ENCODE measurements around the gene TAOK1.
"Not testable (repeated sequence)": the region's sequence is repeated elsewhere in the genome, so short reads cannot be mapped to it uniquely, and the experiment has no call there.

Gene TAOK1

DNA sequence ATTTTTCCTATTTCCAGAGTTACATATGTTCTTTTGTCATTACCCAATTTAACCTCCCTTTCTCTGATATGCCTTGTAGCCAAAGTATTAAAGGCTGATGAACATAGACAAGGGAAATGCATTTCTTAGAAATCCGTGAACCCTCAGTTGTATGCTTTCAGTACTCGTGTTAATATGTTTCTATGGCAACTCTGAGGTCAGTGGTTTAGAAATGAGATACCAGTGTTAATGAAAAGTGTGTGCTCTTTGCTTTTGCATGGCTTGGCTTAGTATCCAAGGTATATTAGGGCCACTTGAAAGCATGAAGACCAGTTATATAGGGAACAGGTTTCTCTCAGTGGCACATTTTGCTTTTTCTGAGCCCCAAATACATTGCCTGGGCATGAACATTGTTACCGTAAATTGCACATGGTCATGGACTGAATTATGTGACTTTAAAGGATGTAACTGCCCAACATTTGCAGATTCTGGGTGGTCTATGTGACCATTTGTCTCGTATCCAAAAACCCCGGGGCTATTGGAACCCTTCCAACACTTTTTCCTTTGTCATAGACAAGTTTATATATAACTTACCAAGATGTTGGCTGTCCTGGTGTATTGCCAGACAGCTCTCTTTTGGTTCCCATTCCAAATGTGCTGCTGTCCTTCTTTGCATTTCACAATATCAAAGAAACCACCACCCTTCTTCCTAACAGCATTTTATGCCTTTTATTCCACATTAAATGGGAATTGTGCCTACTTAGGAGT is 159.2 kb downstream of the TAOK1 start:
- peak; percentile 5 for DNase-seq

GRCh38 chr17:29555840-29556239 is 165.7 kb downstream of the TAOK1 start:
- DNase-seq = no peak

DNA sequence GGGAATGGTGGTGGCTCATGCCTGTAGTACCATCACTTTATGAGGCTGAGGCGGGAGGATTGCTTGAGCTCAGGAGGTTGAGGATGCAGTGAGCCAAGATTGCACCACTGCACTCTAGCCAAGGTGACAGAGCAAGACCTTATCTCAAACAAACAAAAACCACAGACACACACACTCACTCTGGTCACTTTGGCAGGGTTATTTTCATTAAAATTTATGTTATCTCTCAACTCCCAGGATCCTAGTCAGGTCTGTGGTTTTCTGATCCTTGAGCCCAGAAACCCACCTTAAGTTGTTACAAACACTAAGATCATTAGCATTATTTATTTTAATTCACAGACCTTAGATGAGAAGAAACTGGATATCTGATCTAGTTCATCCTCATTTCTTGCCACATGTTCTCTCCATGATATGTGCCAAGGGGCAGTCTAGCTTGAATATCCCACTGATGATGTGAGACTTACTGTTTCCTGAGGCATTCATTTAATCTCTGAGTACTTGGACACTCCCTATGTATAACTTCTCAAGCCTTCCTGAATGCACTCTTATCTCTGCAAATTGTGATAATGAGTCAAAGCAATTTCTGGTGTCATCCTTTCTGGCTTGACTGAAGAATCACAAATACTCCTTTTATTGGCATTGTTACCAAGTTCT is 167.0 kb downstream of the TAOK1 start:
- no peak for DNase-seq

DNA sequence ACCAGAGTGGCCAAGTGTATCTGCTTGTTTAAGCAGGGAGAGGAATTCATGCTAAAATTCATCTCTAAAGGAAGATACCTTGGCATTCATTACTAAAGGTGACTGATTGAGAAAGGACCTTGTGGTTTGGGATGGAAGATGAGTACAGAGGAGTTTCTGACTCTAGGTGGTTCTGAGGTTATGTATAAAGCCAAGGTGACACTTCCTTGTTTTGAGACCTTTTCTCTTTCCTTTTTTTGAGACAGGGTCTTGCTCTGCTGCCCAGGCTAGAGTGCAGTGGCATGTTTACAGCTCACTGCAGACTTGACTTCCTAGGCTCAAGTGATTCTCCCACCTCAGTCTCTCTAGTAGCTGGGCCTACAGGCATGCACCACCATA is 167.6 kb downstream of the TAOK1 start:
- no peak for DNase-seq

DNA sequence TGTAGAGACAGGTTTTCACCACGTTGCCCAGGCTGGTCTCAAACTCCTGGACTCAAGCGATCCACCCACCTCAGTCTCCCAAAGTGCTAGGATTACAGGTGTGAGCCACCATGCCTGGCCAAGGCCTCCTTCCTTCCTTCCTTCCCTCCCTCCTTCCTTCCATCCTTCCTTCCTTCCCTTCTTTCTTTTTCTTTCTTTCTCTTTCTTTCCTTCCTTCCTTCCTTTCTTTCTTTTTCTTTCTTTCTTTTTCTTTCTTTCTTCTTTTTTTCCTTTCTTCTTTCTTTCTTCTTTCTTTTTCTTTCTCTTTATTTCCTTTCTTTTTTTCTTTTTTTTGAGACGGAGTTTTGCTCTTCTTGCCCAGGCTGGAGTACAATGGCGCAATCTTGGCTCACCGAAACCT is 168.0 kb downstream of the TAOK1 start:
- DNase-seq = not testable (repeated sequence)

DNA sequence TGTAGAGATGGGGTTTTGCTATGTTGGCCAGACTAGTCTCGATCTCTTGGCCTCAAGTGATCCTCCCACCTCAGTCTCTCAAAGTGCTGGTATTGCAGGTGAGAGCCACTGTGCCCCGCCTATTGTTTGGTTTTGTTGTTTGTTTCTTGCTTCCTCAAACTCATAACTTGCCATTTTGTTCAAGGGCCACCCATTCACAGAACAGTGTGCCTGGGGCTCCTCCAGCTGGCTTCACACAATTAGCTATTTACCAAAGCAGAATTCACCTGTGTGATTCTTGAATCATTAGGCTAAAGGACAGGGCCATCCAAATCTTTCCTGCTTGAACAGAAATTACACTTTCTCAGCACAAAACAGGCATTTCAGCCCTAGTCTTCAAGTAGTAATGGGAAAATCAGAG is 169.5 kb downstream of the TAOK1 start:
- no peak for DNase-seq

DNA sequence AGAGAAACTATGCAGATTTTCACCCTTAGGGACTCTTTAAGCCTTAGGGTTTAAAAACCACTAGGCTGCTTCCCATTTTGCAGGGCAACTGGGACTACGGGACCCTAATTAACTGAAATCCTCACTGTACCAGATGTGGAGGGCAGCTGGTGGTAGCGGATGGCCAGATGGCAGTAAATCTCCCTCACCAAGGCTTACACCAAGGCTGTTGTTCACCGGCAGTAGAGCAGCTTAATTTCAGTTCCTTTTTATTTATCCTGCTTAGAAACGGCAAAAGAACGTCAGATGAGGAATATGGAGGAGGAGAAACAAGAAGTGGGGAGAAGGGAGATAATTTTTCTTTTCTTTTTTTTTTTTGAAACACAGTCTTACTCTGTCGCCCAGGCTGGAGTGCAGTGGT is 170.2 kb downstream of the TAOK1 start:
- DNase-seq = no peak

DNA sequence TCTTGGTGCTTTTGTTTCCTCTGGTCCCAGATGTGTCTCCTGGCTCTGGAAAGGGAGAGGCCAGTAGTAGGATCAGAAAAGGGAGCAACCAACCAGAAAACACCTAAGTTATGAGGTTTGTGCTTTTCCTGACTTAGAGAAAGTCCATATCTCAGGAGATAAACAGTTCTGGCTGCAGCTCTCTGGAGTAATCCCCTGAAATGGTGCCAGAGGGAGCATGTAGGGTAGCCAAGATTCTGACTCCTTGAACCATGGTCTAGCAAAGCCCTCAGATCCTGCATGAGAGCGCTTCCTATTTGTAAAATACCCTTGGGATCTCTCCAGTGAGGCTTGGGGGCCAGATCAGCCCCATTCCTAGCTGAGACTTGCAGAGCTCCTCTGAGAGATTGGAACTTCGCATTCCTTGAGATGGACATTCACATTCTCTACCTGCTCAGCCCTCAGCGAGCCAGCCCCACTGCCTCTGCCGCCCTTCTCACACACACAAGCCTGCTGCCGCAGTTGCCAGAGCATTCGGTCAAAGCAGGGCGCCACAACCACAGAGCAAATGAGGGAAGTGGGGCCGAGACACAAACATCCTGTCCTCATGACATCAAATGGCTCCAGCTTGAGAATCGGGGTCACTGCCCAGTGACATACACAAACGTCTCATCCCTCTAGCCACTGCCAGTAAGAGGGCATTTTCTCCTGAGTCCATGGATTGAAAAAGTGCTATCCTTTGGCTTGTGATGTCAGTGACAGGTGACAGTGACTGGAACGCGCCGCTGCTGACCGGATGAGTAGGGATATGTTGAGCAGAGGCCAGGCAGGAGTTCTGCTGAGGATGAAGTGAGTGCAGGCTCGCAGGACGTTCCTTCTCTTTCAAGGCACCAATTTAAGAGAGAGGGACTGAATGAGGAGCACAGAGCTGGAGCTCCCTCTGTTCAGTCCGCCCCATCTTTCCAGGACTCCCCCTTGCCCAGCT is 171.7 kb downstream of the TAOK1 start:
- DNase-seq = no peak

- no peak for DNase-seq
These were observed 172.5 kb downstream of the TAOK1 start for GRCh38 chr17:29562615-29563014.

DNA sequence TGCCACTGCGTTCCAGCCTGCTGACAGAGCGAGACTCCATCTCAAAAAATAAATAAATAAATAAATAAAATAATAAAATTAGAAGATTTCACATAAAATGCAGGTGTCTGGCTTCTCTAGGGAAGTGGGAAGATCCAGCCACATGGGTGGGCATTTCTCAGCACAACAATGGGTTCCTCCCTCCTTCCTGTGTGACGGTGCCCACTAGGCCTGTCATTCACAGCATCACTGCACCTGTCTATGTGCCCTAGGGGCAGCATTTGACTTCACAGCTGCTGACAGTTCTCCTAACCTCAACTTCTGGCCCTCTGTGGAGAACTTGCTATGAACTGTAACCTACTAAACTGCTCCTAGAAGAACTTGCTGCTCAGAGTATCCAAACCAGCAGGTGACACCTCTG is 173.7 kb downstream of the TAOK1 start:
- no peak for DNase-seq

- peak; percentile 57 for DNase-seq
These were observed 175.7 kb downstream of the TAOK1 start for GRCh38 chr17:29565643-29566472.

DNA sequence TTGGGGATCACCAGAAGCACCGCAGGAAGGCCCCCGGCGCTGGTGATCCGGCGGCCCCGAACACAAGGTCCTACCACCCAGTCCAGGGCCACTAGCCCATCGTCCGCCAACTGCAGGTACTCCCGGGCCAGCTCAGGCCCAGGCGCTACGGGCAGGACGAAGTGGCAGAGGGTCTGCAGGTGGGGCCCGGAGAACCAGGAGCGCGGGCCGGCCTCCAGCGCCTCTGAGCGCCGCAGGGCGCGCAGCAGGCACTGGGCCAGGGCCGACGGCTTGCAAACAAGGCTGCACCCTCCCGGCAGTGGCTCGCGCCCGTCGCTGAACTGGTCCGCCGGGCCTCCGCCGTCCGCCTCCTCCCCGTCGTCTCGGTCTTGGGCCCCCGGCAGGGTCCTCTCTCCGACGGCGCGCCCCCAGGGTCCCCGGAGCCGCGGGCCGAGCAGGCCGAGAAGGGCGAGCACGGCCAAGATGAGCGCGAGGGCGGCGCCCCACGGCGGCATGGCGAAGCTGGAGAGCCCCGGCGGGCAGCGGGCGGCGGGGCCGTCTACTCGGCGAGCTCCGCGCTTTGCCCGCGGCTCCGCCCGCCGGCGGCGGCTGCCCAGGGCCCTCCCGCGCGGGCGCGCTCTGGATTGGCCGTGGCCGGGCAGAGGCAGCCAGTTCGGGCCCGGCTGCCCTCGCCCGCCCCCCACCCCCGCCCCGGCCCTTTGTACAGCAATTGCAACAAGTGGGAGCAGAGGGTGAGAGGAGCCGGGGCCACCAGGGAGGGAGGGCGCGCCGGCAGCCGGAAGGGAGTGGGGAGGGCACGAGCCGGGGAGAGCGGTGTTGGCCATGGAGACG is 176.5 kb downstream of the TAOK1 start, which contains the start of gene ABHD15:
TSS of gene ABHD15 (minus strand) at position 565 of the 831 bp plus-strand sequence. CDS start at position 494, 71 bp downstream.
- DNase-seq = peak; percentile 43

GRCh38 chr17:29567304-29567553 is 177.1 kb downstream of the TAOK1 start:
- DNase-seq = no peak

GRCh38 chr17:29567554-29568330 is 177.6 kb downstream of the TAOK1 start:
- DNase-seq = peak; percentile 77

GRCh38 chr17:29568331-29569244 is 178.4 kb downstream of the TAOK1 start, which contains the start of gene TP53I13:
TSS of gene TP53I13 (plus strand) at chr17:29568701. CDS start at chr17:29568759, 58 bp downstream.
- DNase-seq = peak; percentile 92

DNA sequence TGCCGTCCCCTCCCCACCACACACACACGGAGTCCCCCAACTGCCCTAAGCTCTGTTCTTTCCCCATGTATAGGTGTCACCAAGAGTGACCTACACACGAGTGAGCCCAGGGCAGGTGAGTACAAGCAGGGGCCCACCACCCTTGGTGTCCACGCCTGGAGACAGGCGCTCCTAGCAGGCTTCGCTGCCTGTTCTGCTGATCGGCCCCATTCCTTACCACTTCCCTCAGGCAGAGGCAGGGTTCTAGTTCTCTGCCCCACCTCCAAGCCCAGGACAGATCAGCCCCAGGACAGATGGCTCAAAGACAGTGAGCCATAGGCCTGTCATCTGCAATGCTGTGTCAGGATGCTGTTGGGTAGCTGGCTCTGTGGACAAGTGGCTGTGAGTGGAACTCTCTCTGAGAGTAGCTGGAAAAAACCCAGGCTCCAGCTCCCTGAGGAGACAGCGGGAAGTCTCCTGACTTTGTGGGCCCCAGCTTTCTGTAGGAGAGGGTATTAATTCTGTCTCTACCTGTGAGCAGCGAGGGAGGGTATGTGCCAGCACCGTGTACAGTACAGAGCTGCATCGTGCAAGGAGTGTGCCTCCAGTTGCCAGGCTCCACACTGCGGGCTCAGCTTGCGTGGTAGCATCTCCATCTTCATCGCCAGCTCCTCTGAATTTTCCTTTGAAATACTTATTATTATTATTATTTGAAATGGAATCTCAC is 179.2 kb downstream of the TAOK1 start:
- no peak for DNase-seq

DNA sequence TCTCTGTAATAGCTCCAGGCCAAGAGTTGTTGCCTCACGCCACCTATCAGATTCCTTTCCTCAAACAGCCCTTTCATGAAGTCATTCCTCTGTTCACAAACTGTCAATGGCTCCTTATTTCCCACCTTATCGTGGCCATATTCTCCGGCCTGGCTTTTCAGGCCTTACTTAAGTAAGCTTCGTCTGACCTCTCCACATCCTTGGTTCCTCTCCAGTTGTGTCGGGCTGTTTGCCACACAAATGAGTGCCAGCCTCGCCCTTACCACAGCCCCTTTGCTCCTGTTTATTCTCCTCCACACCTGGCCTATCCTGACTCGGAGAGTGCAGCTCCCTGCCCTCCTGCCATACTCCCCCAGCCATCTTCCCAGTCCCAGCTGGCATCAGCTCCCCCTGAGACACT is 180.4 kb downstream of the TAOK1 start:
- no peak for DNase-seq

DNA sequence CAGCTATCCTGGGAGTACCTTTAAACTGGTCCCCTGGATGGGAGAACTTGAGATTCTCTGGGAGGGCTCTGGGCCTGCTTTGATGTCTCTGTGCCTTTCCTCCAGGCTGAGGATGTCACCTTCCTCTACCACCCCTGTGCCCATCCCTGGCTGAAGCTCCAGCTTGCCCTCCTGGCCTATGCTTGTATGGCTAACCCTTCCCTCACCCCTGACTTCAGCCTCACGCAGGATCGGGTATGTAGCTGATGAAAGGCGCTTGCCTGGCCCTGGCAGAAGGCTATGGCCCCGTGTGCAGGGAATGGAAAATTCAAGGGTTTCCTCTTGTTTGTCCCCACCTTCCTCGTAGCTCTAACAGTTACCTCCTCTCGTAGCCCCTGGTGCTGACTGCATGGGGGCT is 181.3 kb downstream of the TAOK1 start:
- DNase-seq = no peak
